HL-60/S4 treated with retinoic acid at 250 ng/mL for 4 days and 3 days (cell line): ENCODE measurements around the gene CNMD.
"Not testable (repeated sequence)": the region's sequence is repeated elsewhere in the genome, so short reads cannot be mapped to it uniquely, and the experiment has no call there.

Experiments
- in situ Hi-C: fragments of 300-500 bp; cut with MboI; formaldehyde crosslinking; loops from 2 replicates; pipeline ENCODE4 v1.7.0; 2022; ENCODE audit warnings: low sequenced_read_pairs

Gene CNMD

GRCh38 chr13:52746141-52746540, 6.5 kb upstream of the CNMD start:
- in situ Hi-C loops = no loop called here

DNA sequence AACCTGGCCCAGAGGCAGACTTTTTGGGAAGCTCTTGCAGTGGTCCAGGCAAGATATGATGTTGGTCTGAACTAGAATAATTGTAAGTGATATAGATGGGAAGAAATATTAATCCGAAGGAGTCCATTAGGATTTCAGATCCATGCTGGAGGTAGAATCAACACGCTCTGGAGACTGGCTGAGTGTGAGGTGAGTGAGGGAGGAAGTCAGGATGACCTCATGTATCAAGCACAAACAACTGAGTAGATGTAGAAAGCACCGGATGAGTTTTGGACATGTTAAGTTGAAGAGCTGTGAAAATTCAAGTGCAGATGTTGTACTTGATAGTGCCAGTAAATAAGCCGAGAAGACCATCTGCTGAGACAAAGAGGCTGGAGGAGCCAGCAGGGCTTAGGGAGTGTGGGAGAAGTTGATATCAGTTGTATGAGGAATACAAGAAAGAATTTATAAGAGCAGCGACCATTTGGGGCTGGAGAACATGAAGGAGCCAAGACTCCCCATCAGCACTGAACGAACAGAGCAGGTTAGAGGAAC, 5.3 kb upstream of the CNMD start:
- in situ Hi-C loops = no loop called here

- in situ Hi-C loops = no loop called here
Measured at GRCh38 chr13:52743988-52744387, 4.4 kb upstream of the CNMD start.

- in situ Hi-C loops = no loop called here
Measured at GRCh38 chr13:52743569-52743968, 3.9 kb upstream of the CNMD start.

- in situ Hi-C loops = no loop called here
Measured at GRCh38 chr13:52738719-52739467, 727 bp downstream of the CNMD start.

DNA sequence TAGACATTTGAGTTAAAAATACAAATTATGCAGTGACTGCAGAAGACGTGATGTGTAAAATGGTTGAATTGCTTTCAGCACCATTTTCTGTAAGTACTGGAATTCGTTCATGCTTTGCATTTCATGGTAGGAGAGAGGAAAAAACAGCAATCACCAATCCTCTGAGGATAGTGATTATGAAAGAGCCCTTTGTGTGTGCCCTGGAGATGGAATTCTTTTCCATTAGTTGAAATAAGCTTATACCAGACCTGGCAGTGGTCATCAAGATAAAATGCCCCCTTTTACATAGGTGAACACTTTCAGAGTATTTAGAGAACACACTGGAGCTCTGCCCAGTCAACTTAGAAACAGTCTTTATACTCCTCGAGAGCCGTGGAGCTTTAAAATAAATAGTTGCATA, 1.7 kb downstream of the CNMD start:
- in situ Hi-C loops = no loop called here

DNA sequence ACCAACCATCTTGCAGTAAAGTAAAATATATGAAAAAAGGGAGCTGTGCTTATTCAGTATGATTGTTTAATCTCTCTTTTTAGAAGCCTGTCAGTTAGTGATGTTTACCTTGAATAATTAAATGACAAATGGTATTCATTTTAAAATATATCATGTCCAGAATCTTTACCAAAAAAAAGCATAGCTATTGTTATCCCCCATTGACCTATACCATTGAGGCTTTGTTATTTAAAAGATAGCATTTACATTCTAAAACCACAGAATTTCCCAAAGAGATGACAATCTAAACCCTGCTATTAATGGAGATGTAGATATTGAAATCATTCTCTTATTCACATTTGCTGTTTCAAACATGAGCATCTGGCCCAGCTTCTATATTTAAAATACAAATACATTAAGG, 2.2 kb downstream of the CNMD start:
- in situ Hi-C loops = no loop called here

GRCh38 chr13:52736891-52737290, 2.7 kb downstream of the CNMD start:
- in situ Hi-C loops = no loop called here

- in situ Hi-C loops = no loop called here
Measured at GRCh38 chr13:52734075-52734623, 5.5 kb downstream of the CNMD start.

GRCh38 chr13:52726258-52726657, 13.4 kb downstream of the CNMD start:
- in situ Hi-C loops = no loop called here

DNA sequence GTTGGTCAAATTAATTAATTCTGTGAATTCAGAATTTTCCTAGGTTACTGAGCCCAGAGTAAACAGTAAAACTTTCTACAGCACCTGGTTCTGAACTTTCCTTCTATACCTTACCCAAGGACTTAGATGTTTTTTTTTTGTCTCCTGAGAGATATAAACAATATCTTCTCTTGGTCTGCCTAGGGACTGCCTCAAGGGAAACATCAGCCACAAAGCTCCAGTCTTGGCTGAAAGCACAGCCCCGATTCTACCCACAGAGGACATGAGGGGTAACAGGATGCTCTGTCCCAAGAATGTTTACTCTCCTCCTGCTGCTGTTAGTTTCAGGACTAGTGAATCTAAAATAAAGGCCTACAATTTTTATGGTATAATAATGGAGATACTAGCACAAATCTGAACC, 14.3 kb downstream of the CNMD start:
- in situ Hi-C loops = no loop called here

DNA sequence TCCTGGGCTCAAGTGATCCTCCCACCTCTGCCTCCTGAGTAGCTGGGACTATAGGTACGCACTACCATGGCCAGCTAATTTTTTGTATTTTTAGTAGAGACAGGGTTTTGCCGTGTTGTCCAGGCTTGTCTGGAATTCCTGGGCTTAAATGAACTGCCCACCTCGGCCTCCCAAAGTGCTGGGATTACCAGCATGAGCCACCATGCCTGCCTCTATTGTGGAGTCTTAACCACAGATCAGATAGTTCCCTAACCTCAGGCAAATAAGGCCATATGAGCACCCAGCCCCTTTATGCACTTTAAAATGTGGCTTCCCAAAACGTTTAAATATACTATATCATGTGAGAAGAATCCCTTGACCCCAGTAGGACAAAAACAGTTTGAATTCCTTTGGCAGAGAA, 16.4 kb downstream of the CNMD start:
- in situ Hi-C loops = no loop called here

- in situ Hi-C loops = not testable (repeated sequence)
Measured at GRCh38 chr13:52721356-52721755, 18.3 kb downstream of the CNMD start.

GRCh38 chr13:52720904-52721303, 18.7 kb downstream of the CNMD start:
- in situ Hi-C loops = not testable (repeated sequence)

- in situ Hi-C loops = no loop called here
Measured at GRCh38 chr13:52713894-52714293, 25.7 kb downstream of the CNMD start.

GRCh38 chr13:52712385-52712784, 27.2 kb downstream of the CNMD start:
- in situ Hi-C loops = no loop called here

DNA sequence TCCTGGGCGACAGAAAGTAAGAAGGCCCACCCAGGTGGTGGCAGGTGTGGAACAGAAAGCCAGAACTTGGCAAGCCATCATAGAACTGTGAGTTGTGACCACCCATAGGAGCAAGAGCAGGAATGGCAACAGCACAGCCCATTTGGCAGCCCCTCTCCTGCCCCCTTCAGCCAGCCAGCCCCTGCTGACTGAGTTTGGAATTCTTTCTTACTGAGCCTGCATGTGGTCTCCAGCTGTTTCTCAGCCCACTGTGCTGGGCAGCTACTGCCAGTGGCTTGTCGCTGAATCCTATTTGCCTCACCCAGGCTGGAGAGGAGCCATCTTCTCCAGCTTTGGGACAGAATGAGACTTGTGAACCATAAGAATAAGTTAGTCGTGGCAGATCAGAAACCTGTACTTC, 28.3 kb downstream of the CNMD start:
- in situ Hi-C loops = no loop called here

GRCh38 chr13:52708266-52708665, 31.4 kb downstream of the CNMD start:
- in situ Hi-C loops = not testable (repeated sequence)

- in situ Hi-C loops = no loop called here
Measured at GRCh38 chr13:52707375-52707774, 32.2 kb downstream of the CNMD start.

GRCh38 chr13:52706081-52706480, 33.5 kb downstream of the CNMD start:
- in situ Hi-C loops = no loop called here

- in situ Hi-C loops = no loop called here
Measured at GRCh38 chr13:52703482-52703881, 36.1 kb downstream of the CNMD start.

GRCh38 chr13:52701728-52702465, 37.7 kb downstream of the CNMD start:
- in situ Hi-C loops = no loop called here
